Middle frontal gyrus (tissue), 1 donor: ENCODE results near the gene CENPB.
"Not testable (repeated sequence)": the region's sequence is repeated elsewhere in the genome, so short reads cannot be mapped to it uniquely, and the experiment has no call there.

Source experiments
- DNase-seq: peaks from one replicate; pipeline ENCODE4 v3.0.0-alpha.2; 2015; ENCODE audit warnings: low spot score; ENCODE audit errors: extremely low spot score

The CENPB gene

DNA sequence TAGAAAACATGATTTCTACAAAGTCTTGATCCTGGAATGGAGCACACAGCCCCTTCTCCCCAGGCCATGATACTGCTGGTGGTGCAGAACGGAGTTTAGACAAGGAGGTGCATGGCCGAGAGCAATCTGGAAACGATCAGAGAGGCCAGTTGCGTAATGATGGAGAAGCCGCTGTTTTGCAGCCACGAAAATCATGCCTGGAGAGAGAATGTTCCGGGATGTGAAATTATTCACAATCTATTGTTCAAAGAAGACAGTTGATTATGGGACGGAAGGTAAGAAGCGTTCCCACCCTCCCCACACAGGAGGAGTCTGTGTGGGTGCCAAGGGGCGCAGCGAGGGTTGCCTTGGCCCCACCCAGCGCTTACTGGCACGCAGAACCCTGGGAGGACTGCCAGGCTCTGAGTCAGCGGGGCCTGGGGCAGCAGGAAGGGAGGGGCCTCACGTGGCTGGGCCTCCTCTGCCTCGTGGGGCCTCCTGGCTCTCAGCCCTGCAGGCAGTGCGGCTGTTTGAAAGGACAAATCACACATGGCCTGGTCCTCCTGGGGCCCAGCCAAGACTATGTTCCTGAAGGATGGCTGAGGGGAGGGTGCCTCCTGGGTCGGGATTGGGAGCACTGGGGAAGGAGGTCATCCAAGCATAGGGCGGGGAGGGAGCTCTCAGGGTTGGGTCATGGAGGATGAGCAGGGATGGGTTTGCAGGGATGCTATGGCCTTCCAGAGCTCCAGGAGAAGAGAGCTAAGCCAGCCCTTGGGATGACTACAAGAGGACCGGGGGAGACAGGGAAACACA lies 25.1 kb upstream of the CENPB start:
- DNase-seq = peak; percentile 87

DNA sequence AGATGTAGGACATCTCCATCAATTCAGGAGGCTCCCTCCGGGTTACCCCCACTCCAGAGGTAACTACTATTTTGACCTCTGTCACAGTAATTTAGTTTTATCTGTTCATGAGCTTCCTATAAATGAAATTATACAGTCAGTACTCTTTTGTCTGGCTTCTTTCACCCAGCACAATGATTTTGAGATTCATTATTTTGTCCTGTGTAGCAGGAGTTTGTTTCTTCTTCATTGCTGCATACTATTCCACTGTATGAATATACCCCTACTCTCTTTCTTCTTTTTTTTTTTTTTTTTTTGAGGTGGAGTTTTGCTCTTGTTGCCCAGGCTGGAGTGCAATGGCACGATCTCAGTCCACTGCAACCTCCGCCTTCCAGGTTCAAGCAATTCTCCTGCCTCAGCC lies 22.0 kb upstream of the CENPB start:
- no peak for DNase-seq

GRCh38 chr20:3804781-3805180 lies 18.2 kb upstream of the CENPB start:
- no peak for DNase-seq

DNA sequence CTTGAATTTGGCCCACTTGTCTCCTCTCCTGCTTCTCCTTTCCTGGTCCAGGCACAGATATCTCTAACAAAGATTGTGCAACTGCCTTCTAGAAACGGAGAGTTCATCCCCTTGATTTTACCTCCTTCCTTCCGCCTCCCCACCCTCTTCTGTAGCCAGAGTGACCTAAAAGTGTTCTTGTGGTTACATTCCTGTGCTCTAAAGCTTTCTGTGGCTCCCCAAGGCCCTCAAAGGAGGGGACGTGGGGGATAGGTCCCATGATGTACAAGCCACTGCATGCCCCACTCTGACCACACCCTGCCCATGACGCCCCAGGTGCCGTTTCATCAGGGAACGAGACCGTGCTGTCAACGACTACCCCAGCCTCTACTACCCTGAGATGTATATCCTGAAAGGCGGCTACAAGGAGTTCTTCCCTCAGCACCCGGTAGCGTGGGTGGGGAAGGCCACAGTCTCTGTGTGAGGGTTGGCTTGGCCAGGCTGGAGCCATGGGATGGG lies 17.8 kb upstream of the CENPB start:
- DNase-seq = no peak

DNA sequence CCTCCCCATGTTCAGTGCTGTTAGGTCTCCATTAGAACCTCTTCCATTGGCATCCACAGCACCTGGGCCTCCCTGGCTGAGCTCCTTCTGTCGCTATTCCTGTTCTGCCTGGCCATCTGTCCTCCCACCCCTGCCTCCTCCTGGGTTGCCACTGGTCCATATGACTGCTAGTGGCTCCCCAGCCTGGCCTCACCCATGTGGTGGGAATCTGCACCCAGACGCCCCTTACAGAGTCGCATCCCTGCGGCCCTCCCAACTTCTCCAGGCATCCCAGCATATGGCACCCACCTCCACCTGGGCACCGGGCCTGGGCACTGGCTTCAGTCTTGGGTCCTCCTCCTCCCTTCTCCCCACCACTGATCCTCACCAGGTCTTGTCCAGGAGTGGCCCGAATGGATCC lies 17.3 kb upstream of the CENPB start:
- no peak for DNase-seq

DNA sequence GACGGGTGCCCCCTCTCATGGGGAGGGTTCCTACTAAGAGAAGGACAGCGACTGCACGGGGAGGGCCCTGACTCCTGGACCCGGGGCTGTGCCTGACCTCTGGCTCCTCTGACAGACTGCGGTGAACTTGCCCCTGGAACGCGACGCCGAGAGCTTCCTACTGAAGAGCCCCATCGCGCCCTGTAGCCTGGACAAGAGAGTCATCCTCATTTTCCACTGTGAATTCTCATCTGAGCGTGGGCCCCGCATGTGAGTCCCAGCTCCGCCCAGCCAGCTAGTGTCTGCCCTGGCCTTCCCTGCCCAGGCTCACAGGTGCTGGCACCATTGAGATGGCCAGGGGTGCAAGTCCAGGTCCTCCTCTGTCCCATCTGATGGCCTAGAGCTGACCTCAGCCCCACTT lies 16.7 kb upstream of the CENPB start:
- DNase-seq = no peak

DNA sequence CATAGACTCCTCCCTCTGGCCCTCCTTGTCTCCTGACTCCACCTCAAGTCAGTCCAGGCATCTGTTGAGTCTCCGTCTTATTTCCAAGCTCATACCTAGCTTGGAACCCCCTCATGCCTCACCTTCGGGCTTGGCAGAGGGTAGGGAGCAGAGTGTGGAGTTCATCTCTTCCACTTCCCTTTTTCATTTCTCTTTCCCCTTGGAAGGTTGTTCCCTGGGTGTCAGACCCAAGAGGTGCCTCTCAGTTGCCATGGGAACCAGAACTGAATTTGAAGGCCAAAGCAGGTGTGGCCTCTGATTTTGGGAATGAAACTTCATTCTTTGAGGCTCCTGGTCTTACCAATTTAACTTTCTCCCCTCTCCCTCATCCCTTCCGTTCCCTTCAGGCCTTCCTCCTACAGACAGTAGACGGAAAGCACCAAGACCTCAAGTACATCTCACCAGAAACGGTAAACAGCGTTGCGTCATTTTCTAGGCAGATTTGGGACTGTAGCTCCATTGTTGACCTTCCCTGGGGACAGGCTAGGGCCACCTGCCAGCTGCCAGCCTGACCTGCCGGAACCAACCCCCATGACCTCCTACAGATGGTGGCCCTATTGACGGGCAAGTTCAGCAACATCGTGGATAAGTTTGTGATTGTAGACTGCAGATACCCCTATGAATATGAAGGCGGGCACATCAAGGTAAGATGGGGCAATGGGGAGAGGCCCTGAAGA lies 16.1 kb upstream of the CENPB start:
- DNase-seq = no peak

- no peak for DNase-seq
These were observed 15.3 kb upstream of the CENPB start for GRCh38 chr20:3801846-3802245.

- no peak for DNase-seq
These were observed 14.8 kb upstream of the CENPB start for GRCh38 chr20:3801299-3801698.

DNA sequence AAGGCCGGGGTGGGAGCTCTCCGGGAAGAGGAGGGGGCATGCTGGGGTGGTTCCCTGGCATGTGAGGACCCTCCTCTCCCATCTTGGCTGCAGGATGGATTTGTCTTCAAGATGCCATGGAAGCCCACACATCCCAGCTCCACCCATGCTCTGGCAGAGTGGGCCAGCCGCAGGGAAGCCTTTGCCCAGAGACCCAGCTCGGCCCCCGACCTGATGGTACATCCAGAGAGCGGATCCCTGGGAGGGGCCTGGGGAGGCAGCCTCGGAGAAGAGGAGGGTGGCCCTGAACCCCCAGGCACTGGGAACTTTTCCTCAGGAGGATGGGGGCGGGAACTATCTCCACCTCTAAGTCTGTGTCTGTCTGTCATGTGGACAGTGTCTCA lies 14.3 kb upstream of the CENPB start:
- no peak for DNase-seq

DNA sequence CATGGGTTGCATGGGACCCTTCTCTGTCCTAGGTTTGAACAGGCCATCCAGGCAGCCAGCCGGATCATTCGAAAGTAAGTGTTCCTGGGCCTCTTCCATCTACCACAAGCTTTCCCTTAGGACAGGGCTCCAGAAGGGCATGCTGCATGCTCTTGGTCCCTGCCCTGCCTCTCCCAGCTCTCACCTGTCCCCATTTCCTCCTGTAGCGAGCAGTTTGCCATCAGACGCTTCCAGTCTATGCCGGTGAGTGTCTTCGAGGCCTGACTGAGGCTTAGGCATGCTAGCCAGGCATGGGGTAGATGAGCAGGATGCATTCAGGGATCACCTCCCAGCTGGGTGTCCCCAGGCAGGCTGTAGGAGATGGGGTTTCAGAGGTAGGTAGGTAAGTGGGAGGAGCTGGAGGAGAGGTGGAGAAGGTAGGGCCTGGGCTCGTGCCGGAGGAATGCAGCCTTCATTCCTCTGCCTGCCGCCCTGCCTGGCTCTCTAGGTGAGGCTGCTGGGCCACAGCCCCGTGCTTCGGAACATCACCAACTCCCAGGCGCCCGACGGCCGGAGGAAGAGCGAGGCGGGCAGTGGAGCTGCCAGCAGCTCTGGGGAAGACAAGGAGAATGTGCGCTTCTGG lies 13.8 kb upstream of the CENPB start:
- DNase-seq = no peak

- DNase-seq = no peak
These were observed 12.3 kb upstream of the CENPB start for GRCh38 chr20:3798908-3799248.

DNA sequence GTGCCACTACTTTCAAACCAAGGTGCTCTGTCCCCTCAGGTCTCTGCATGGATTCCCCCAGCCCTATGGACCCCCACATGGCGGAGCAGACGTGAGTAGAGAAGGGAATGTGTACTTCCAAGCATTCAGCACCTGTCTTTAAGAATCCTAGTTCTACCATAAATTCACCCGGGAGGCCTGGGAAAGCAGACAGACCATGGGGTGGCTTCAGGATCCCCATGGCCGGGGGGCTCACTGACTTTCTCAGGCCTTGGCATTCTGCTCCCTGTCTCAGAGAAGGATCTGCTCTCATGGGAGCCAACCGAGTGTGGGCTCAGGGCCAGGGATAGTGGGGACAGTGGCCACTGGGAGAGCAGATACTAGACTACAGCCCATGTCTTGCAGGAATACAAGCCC lies 11.8 kb upstream of the CENPB start:
- DNase-seq = no peak

DNA sequence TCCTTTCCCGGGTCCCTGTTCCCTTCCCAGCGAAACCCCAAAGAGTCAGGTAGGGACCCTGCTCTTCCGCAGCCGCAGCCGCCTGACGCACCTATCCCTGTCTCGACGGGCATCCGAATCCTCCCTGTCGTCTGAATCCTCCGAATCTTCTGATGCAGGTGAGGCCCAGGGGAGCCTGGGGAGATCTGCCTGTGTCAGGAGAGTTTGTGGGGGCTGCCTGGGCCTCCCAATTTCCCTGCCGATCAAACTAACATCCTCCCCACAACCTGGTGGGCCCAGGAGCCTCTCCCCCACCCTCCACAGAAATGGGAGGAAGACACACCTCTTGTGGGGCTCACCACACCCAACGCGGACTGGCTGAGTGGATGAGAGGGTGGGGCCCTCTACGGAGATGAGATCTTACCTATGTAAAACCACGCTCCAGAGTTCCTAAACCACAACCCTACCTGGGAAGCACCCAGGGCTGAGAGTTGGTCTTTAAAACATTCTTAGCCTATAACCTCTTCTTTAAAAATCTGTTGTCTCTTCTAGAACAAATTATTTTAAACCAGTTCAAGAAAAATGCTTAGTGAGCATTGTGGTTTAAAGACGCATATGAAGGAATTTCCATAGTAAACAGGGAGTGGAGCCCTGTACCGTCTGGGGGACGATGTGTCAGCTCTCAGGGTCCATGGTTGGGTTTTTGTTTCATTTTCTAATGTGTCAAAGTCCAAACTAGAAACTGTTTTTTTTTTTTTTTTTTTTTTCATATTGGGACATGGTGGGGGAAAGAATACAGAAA lies 11.2 kb upstream of the CENPB start:
- DNase-seq = no peak

- no peak for DNase-seq
These were observed 10.6 kb upstream of the CENPB start for GRCh38 chr20:3797226-3797545.

- no peak for DNase-seq
These were observed 10.1 kb upstream of the CENPB start for GRCh38 chr20:3796477-3797225.

DNA sequence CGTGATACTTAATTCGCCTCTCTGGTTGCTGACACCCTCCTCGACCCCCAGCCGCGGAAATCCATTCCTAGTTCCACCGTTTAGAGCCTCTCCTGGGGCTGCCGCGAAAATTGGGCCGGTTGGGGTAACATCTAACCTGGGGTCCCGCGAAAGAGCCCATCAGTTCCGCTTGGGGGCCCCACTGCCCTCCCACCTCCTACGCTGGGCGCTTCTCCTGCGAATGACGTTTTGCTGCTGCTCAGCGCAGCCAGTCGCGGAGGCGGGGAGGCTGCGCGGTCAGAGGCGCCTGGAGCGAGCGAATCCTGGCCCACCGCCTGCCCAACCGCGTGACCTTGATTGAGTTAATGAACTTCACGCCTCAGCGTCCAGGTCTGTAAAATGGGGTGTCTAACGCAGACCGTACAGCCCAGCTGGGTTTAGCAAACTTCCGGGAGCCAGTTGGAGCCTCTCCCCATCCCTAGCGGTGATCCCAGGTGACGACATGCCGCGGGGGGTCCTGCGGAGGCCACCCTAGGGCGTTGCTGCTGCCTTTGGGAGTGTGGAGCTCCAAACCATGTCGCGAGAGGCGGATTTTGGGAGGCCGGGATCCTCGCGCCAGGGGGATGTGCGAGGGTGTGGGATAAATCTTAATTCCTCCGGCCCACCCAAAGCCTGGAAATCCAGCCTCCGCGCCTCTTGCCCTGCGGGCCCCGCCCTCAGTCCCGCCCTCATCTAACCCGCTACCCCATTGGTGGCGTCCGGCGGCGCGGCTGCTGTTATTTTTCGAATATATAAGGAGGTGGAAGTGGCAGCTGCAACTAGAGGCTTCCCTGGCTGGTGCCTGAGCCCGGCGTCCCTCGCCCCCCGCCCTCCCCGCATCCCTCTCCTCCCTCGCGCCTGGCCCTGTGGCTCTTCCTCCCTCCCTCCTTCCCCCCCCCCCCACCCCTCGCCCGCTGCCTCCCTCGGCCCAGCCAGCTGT lies 9.2 kb upstream of the CENPB start, which contains the start of gene CDC25B:
TSS of gene CDC25B (plus strand) at position 800 of the 958 bp plus-strand sequence. CDS start 222 bp downstream, outside the sequence.
- peak; percentile 88 for DNase-seq

DNA sequence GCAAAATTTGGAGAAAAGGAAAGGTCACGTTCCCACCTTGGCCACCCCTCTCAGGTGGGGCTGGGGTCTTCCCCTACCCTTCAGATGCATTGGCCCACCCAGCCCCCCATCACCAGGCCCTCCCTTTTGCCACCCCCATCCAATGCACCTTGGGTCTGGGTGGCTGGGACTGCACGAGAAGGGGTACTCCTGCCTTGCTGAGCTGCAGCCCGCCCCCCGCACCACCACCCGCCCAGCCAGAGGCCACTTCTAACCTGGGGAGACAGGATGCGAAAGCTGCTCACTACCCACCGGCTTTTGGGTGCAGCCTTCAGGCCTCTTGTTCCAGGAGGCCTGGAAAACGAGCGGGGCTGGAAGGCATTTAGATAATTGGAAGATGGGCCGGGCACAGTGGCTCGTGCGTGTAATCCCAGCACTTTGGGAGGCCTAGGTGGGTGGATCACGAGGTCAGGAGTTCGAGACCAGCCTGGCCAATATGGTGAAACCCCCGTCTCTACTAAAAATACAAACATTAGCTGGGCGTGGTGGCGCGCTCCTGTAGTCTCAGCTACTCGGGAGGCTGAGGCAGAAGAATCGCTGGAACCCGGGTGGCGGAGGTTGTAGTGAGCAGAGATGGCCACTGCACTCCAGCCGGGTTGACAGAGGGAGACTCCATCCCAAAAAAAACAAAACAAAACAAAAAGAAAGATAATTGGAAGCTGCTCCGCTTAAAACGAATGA lies 8.3 kb upstream of the CENPB start:
- DNase-seq = no peak

GRCh38 chr20:3794168-3794567 lies 7.6 kb upstream of the CENPB start:
- DNase-seq = not testable (repeated sequence)
